ENCODE results near the gene AQP6. TPM values are rescaled to one million over a fixed set of nuclear protein-coding genes. Genes with fewer than 3 reads are reported as not detected.

The AQP6 gene
- total RNA-seq, 2 experiments from 2014 or later = not detected

- CTCF ChIA-PET = interaction anchor here (0.8 to 6.7 kb wide), 45 partner anchors 9 to 341 kb away, joined by 3 to 92 read pairs (median 5); partner anchors contain the start of genes AQP5, AQP6, COX14 and RACGAP1
- no peak overlapping the region for H3K27ac Mint-ChIP-seq
- peaks cover 25% of the 10 kb centered on the region for H3K4me1 Mint-ChIP-seq
- no peak for ATAC-seq
- H3K4me3 Mint-ChIP-seq = no peak overlapping the region
- H3K27me3 Mint-ChIP-seq = no peaks in the 10 kb centered on the region
- no peaks in the 10 kb centered on the region for H3K36me3 Mint-ChIP-seq
- no peak for DNase-seq
- H3K9me3 Mint-ChIP-seq (ENCODE audit: low read depth) = no peaks in the 10 kb centered on the region
Measured at GRCh38 chr12:49946086-49946485, 26.7 kb upstream of the AQP6 start.

GRCh38 chr12:49946497-49946896 lies 26.2 kb upstream of the AQP6 start:
- DNase-seq = no peak
- ATAC-seq = no peak
- no peak overlapping the region for H3K4me3 Mint-ChIP-seq
- no peaks in the 10 kb centered on the region for H3K36me3 Mint-ChIP-seq
- CTCF ChIA-PET = interaction anchor here (0.9 to 6.7 kb wide), 27 partner anchors 8 to 323 kb away, joined by 3 to 92 read pairs (median 5); partner anchors contain the start of genes AQP5, AQP6, COX14 and PRPF40B
- H3K27ac Mint-ChIP-seq = no peak overlapping the region
- H3K9me3 Mint-ChIP-seq (ENCODE audit: low read depth) = no peaks in the 10 kb centered on the region
- peaks cover 25% of the 10 kb centered on the region for H3K4me1 Mint-ChIP-seq
- H3K27me3 Mint-ChIP-seq = no peaks in the 10 kb centered on the region

DNA sequence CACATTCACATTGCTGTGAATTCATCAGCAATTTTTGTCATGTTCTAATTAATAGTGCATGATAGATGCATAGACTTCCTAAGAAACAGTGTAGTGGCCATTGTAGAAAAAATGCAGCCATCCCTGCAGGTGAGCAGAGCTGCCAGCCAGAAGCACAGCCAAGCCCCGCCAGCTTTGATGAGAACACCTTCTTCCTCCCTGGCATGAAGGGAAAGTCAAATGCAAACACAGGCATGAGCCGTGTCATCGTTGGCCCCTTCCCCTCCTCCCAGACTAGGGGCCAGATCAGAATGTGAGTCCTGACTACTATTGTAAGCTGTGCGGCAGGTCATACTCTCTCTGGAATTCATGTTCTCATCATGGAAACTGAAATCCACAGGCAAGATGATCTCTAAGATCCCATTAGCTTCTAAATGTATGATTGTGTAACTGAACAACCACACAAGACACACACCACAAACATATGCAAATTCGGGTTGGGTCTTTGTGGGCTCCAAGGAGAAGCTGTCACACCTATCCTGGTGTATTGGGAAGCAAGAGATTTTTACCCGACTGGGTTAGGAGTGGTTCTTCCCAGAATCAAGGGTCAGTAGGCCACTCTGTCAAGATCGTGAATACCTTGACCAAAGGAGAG lies 25.0 kb upstream of the AQP6 start:
- DNase-seq = no peak
- H3K4me1 Mint-ChIP-seq = peaks cover 22% of the 10 kb centered on the region
- H3K36me3 Mint-ChIP-seq = no peaks in the 10 kb centered on the region
- H3K27ac Mint-ChIP-seq = no peak overlapping the region
- CTCF ChIA-PET = interaction anchor here (1.1 to 6.7 kb wide), 4 partner anchors 12 to 324 kb away, joined by 3 to 92 read pairs (median 12); partner anchors contain the start of genes AQP5 and PRPF40B
- ATAC-seq = no peak
- H3K9me3 Mint-ChIP-seq (ENCODE audit: low read depth) = no peaks in the 10 kb centered on the region
- peaks cover under 1% of the 10 kb centered on the region for H3K27me3 Mint-ChIP-seq
- no peak overlapping the region for H3K4me3 Mint-ChIP-seq

DNA sequence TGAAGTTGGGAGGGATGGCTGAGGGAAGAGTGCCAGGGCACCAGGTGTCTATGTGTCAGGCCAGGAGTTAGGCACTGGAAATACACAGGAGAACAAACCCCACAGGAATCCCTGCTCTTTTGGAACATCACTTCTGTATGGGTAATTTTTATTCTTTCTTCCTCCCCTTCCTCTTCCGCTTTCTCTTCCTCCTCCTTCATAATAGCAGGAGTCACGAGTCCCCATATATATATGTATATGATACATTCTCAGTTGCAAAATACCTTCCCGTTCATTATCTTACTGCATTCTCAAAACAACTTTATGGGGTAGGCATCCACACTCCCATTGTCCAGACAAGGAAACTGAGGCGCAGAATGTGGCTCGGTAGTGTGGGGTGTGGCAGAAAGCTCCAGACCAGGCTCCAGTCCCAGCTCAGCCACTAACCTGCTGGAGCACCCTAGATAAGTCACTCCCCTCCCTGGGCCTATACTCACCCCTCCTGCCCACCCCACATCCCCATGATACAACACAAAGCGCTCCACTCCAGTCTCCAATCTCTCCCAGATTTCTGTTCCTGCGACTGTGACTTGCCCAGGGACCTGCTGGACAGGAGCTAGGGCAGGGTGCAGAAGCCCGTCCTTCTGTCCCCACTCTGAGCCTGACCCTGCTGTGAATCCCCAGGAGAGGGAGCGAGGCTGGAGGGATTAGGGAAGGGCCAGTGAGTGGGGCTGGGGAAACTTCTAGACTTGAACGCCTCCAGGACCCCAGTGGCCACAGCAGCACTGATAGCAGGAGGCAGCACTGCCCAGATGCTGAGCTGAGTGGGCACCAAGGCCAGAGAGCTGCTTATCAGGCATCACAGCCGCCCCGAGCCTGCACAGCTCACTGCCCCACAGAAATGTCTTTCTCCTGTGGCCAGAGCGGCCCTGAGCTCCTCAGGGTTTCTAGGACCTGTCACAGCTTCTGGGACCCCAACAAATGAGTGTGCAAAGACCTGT lies 23.6 kb upstream of the AQP6 start:
- ATAC-seq = no peak
- Mint-ChIP-seq H3K27me3 (peaks cover 10% of the 10 kb centered on the region), H3K4me1 (peaks cover 18% of the 10 kb centered on the region), H3K36me3 (no peaks in the 10 kb centered on the region), H3K27ac (no peak overlapping the region), H3K4me3 (no peak overlapping the region), H3K9me3 (ENCODE audit: low read depth) (no peaks in the 10 kb centered on the region)
- DNase-seq = no peak
- CTCF ChIA-PET = interaction anchor here (1.1 to 6.7 kb wide), 2 partner anchors 18 to 107 kb away, joined by 3 to 92 read pairs; no protein-coding TSS in a partner anchor

- Mint-ChIP-seq H3K9me3 (ENCODE audit: low read depth) (no peaks in the 10 kb centered on the region), H3K4me1 (peaks cover 17% of the 10 kb centered on the region), H3K36me3 (no peaks in the 10 kb centered on the region), H3K27me3 (peaks cover 17% of the 10 kb centered on the region), H3K27ac (no peak overlapping the region), H3K4me3 (no peak overlapping the region)
- ATAC-seq (no peak), DNase-seq (no peak)
- CTCF ChIA-PET = interaction anchor here (6.7 kb wide), 1 partner anchor 17 kb away, joined by 92 read pairs; no protein-coding TSS in a partner anchor
Measured at GRCh38 chr12:49949866-49950265, 22.9 kb upstream of the AQP6 start.

DNA sequence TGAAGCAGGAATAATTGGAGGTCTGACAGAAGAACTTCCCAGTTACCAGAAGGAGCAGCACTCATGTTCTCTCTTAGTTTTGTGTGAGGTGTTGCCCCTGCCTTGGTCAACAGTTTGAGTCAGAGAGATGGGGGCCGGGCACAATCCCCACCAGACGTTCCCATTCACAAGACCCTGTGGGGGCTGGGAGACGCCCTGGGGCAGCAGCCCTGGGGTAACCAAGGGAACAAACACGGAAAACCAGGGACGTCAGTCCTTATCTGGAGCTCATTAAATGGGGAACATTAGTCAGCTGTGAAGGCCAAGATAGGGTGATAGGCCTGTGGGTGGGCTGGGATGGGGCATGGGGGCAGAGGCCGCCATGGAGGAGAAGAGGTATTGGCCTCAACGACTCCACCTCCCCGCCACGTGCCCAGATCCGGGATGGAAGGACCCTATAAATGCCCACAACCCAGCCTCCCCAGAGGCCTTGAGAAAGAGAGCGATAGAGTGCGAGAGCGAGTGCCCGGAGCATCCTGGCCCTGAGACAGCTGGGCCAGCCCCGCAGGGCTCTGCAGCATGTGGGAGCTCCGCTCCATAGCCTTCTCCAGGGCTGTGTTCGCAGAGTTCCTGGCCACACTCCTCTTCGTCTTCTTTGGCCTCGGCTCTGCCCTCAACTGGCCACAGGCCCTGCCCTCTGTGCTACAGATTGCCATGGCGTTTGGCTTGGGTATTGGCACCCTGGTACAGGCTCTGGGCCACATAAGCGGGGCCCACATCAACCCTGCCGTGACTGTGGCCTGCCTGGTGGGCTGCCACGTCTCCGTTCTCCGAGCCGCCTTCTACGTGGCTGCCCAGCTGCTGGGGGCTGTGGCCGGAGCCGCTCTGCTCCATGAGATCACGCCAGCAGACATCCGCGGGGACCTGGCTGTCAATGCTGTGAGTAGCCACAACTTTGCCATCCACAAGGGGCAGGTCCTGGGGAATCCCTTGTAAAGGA lies 22.2 kb upstream of the AQP6 start, which contains the start of gene AQP2:
AQP2 (plus strand) TSS at position 465 of the 979 bp plus-strand sequence; CDS start at position 559, 94 bp downstream.
- no peak within 1 kb of the TSS for H3K4me3 Mint-ChIP-seq
- peaks cover 10% of the 10 kb centered on the region for H3K4me1 Mint-ChIP-seq
- no peaks in the 10 kb centered on the region for H3K36me3 Mint-ChIP-seq
- no peak for DNase-seq
- no peaks in the 10 kb centered on the region for H3K9me3 Mint-ChIP-seq (ENCODE audit: low read depth)
- no peak within 1 kb of the TSS for H3K27ac Mint-ChIP-seq
- peaks cover 20% of the 10 kb centered on the region for H3K27me3 Mint-ChIP-seq
- CTCF ChIA-PET = interaction anchor here (0.9 to 6.7 kb wide), 2 partner anchors 16 to 84 kb away, joined by 3 to 92 read pairs; no protein-coding TSS in a partner anchor
- ATAC-seq = no peak

- DNase-seq (no peak), ATAC-seq (no peak)
- CTCF ChIA-PET = no interaction called here
- Mint-ChIP-seq H3K4me1 (no peaks in the 10 kb centered on the region), H3K36me3 (no peaks in the 10 kb centered on the region), H3K9me3 (ENCODE audit: low read depth) (no peaks in the 10 kb centered on the region), H3K4me3 (no peak overlapping the region), H3K27me3 (peaks cover 29% of the 10 kb centered on the region), H3K27ac (no peak overlapping the region)
Measured at GRCh38 chr12:49951411-49952240, 21.1 kb upstream of the AQP6 start.

DNA sequence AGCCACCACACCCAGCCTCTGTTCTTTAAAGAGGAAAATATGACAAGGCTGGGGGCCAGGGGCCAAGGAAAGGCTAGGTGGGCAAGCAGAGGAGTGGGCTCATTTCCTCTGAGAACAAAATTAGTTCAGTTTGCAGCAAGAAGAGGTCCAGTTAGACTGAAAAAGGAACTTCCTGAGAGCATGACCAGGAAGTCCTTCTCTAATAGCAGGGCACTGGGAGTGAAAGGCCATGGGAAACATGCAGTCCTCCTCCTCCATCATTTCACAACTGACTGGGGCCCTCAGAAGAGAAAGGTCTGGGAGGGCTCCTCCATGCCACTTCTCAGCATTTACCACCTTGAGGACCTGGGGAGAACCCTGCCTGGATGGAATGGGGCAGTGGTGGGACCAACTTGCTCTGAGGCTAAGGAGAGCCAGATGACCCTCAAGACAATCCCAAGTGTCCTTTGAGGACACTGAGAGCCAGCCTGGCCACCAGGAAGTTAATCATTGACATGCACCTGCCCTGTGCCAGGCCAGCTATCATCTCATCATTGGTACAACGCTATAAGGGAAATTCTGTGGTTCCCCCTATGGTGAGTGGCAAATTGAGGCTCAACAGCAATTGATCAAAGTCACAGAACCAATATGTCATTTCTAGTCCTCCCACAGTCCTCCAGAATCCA lies 20.2 kb upstream of the AQP6 start:
- CTCF ChIA-PET = interaction anchor here (4.1 kb wide), 1 partner anchor 14 kb away, joined by 24 read pairs; no protein-coding TSS in a partner anchor
- H3K9me3 Mint-ChIP-seq (ENCODE audit: low read depth) = no peaks in the 10 kb centered on the region
- peaks cover 38% of the 10 kb centered on the region for H3K27me3 Mint-ChIP-seq
- H3K4me3 Mint-ChIP-seq = no peak overlapping the region
- DNase-seq = no peak
- H3K4me1 Mint-ChIP-seq = no peaks in the 10 kb centered on the region
- no peaks in the 10 kb centered on the region for H3K36me3 Mint-ChIP-seq
- no peak overlapping the region for H3K27ac Mint-ChIP-seq
- ATAC-seq = no peak

DNA sequence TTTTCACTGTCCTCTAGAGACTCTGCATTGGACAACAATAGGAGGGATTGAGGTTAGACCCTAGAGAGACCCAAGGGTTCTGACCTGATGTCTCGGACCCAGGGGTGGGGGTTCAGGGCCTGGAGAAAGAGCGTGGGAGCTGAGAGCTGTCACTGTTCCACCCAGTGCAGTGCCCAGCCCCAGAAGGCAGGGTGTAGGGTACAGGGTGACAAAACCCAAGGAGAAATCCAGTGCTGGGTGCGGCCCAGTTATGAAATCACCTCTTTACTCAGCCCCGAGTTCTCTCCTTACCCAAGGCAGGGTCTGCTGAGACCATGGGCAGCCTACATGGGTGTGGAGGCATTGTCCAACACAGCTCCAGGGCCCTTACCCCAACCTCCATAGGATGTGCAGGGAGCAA lies 19.6 kb upstream of the AQP6 start:
- CTCF ChIA-PET = interaction anchor here (3.5 to 4.1 kb wide), 2 partner anchors 8 to 13 kb away, joined by 19 to 24 read pairs; no protein-coding TSS in a partner anchor
- H3K4me1 Mint-ChIP-seq = no peaks in the 10 kb centered on the region
- no peaks in the 10 kb centered on the region for H3K9me3 Mint-ChIP-seq (ENCODE audit: low read depth)
- no peak overlapping the region for H3K4me3 Mint-ChIP-seq
- ATAC-seq (no peak), DNase-seq (no peak)
- peaks cover 44% of the 10 kb centered on the region for H3K27me3 Mint-ChIP-seq
- H3K36me3 Mint-ChIP-seq = no peaks in the 10 kb centered on the region
- no peak overlapping the region for H3K27ac Mint-ChIP-seq

DNA sequence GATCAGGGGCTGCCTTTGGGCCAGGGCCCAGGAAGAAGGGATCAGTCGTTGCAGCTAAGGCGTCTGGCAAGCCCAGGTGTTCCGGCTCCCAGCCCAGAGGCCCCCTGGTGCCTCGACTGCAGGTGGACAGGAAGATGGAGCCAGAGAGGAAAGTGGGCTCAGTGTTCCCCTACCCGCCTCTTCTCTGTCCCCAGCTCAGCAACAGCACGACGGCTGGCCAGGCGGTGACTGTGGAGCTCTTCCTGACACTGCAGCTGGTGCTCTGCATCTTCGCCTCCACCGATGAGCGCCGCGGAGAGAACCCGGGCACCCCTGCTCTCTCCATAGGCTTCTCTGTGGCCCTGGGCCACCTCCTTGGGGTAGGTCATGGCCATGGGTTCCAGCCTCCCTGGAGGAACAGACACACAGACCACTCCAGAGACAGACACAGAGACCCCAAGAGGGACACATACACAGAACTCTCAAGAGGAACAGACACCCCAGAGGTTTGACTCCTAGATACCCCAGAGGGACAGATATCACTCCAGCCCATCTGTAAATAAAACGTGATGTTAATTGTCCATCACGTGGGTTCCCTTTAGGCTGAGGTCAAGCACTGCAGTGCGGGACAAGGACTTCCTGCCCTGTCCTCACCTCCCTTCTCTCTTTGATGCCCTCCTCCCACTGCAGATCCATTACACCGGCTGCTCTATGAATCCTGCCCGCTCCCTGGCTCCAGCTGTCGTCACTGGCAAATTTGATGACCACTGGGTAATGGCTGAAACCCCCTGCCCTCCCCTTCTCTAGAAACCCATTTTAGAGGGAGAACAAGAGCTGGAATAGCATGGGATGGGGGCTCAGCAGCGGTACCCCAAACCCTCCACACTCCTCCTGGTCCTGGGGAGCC lies 18.5 kb upstream of the AQP6 start:
- CTCF ChIA-PET = interaction anchor here (3.5 to 4.1 kb wide), 2 partner anchors 9 to 12 kb away, joined by 19 to 24 read pairs; no protein-coding TSS in a partner anchor
- no peaks in the 10 kb centered on the region for H3K9me3 Mint-ChIP-seq (ENCODE audit: low read depth)
- ATAC-seq (no peak), DNase-seq (no peak)
- no peak overlapping the region for H3K4me3 Mint-ChIP-seq
- peaks cover 55% of the 10 kb centered on the region for H3K27me3 Mint-ChIP-seq
- no peaks in the 10 kb centered on the region for H3K36me3 Mint-ChIP-seq
- H3K27ac Mint-ChIP-seq = no peak overlapping the region
- no peaks in the 10 kb centered on the region for H3K4me1 Mint-ChIP-seq

All from activated CD8-positive, alpha-beta memory T cell treated with anti-CD3 and anti-CD28 coated beads, Interleukin-2, amount 10 ng/mL, durations not matched to agents 7 days and 5 days (primary cell).